ENCODE data around the gene XPNPEP2.

GRCh38 chrX:129781680-129782495 lies 43.1 kb downstream of the XPNPEP2 start:
- TF ChIP-seq, protein P1, sequence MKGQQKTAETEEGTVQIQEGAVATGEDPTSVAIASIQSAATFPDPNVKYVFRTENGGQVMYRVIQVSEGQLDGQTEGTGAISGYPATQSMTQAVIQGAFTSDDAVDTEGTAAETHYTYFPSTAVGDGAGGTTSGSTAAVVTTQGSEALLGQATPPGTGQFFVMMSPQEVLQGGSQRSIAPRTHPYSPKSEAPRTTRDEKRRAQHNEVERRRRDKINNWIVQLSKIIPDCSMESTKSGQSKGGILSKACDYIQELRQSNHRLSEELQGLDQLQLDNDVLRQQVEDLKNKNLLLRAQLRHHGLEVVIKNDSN (IDR thresholded peaks at IDR 0.05) = no peak
- TF ChIP-seq ZBTB7A (IDR thresholded peaks at IDR 0.05; ENCODE audit: low read depth) (no peak), MAX (IDR thresholded peaks at IDR 0.05) (no peak), EP300 (IDR thresholded peaks at IDR 0.05; ENCODE audit: borderline replicate concordance) (no peak), RAD21 (IDR thresholded peaks at IDR 0.05; ENCODE audit: low read depth) (no peak)
